T-helper 1 cell (primary cell): ENCODE results near the gene MTF2.
"Not testable (repeated sequence)": the region's sequence is repeated elsewhere in the genome, so short reads cannot be mapped to it uniquely, and the experiment has no call there.

Experiments
- DNase-seq, 5 donors: peaks; one replicate each; pipeline ENCODE4 v3.0.0-alpha.2; 2012 to 2020
- total RNA-seq, 4 donors: gene quantifications; one replicate each; lab custom pipeline; 2026; lab: John Stamatoyannopoulos, UW

Gene MTF2
- total RNA-seq, result 51.3 to 69.1 (median 62.7) reads per million in 4 donors

GRCh38 chr1:93078986-93079654 is at the start of gene MTF2:
Gene MTF2, plus strand, starts transcription at chr1:93079283. Its CDS starts 244 bp downstream, at chr1:93079527.
- DNase-seq, result peak; percentile 81 to 97 (median 86)

DNA sequence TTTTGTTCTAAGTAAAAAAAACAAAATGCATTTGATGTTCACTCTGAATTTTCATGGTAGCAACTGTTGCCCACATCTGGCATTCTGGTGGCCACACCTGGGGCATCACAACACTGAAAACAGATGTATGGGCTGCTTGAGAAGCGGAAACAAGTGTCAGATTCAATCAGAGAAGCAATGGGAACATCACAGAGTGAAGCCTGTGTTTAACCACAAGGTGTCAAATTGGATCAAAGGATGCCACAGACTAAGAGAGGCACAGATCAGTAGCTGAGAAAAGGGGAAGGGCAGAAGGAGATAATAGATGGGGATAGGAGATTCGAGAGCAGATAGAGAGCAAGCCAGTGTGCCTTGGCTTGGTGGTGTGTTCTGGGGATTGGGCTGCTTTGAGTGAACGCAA is 49.8 kb upstream of the MTF2 start:
- peak in 4 of 5 donors; percentile 15 to 46 (median 36) for DNase-seq

- not testable (repeated sequence) for DNase-seq
These were observed 48.9 kb upstream of the MTF2 start for GRCh38 chr1:93030191-93030590.

DNA sequence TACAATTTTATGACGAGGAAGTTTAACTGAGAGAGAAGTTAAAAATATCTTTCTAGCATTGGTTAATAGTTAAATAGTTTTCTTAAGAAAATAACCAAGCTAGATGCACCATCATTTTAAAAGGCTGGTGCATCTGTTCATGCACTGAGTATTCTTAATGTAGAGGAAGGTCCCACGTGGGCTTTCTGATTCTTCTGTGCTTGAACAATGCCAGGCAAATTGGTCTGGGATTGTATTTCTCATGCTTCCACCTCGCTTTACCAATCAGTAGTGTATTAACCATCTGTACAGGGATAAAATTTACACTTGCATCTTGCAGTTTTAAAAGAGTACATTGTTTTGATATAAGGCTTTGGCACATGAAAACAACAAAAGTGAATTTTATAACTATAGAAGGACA is 47.4 kb upstream of the MTF2 start:
- DNase-seq, result no peak

- peak in 1 of 5 donors; percentile 29 for DNase-seq
These were observed 46.1 kb upstream of the MTF2 start for GRCh38 chr1:93033029-93033428.

GRCh38 chr1:93033785-93034184 is 45.3 kb upstream of the MTF2 start:
- peak in 1 of 5 donors; percentile 38 for DNase-seq

GRCh38 chr1:93034397-93034796 is 44.7 kb upstream of the MTF2 start:
- DNase-seq, result no peak

- no peak for DNase-seq
These were observed 42.4 kb upstream of the MTF2 start for GRCh38 chr1:93036672-93037071.

DNA sequence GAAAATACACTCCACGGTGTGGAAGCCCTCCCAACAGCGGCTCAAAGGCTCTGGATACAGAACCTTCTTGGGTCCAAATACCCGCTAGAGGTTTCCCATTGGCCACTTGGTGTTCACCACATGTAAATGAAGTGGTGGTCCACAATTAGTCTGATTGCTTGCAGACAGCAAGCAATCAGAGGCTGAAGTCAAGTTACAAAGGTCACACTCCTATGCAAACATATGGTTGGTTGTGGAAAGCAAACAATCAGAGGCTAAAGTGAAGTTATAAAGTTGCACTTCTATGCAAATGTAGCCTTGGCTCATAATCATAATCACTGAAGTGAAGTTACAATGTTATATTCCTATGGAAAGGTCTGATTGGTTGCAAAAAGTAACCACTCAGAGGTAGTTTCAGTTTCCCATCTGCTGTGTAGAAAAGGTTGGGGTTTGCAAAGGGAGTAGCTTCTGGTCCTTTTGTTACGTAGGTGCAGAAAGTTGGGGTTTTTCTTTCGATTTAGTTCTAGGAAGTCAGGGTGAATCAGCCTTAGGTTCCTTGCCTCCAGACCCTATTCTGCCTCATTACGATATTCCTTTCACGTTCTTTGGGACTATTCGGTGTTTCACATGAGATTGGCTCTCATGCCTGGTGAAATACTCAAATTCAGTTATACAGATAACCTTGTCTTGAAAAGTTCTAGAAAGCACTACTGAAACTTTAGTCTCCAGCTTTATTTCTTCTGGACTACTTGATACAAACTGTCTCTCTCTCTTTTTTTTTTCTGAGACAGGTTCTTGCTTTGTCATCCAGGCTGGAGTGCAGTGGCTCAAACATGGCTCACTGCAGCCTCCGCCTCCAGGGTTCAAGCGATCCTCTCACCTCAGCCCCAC is 36.7 kb upstream of the MTF2 start:
- peak in 3 of 5 donors; percentile 28 to 90 (median 33) for DNase-seq

GRCh38 chr1:93043057-93043557 is 36.0 kb upstream of the MTF2 start:
- no peak for DNase-seq

DNA sequence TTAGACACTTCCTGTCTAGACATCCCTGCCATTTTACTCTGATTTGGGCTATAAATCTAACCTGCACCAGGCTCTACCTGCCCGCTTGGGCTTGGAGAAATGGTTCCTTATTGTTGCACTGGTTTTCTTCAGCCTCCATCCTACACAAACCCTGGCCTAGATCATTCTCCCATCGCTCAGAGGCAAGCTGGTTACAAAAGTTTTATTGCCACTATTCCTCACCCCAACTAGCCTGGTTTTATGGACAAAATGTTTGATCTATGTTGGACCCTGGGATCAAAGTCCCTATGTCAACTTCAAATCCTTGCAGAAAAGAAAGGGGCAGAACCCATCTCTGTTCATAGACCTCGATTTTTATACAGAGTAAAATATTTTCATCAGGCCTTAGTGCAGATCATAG is 31.5 kb upstream of the MTF2 start:
- no peak for DNase-seq

DNA sequence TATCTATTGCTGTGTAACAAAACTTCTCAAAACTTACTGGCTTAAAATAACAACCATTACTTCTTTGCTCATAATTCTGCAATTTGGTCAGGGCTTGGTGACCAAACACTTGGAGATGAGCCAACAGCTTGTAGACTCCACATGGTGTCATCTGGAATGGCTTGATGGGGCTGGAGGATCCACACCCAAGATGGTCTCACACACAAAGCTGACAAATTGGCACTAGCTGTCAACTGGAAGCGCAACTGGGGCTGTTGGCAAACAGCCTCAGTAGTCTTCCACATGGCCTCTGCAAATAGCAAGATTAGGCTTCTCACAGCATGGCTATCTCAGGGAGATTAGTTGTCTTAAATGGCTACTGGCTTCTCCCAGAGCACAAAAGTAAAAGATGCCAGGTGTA is 27.1 kb upstream of the MTF2 start:
- no peak for DNase-seq

- no peak for DNase-seq
These were observed 22.9 kb upstream of the MTF2 start for GRCh38 chr1:93056214-93056613.

- no peak for DNase-seq
These were observed 22.4 kb upstream of the MTF2 start for GRCh38 chr1:93056649-93057048.

GRCh38 chr1:93061895-93062792 is 16.9 kb upstream of the MTF2 start:
- DNase-seq, result peak in 3 of 5 donors; percentile 33 to 51 (median 41)

GRCh38 chr1:93076268-93076667 is 2.8 kb upstream of the MTF2 start:
- DNase-seq, result no peak

DNA sequence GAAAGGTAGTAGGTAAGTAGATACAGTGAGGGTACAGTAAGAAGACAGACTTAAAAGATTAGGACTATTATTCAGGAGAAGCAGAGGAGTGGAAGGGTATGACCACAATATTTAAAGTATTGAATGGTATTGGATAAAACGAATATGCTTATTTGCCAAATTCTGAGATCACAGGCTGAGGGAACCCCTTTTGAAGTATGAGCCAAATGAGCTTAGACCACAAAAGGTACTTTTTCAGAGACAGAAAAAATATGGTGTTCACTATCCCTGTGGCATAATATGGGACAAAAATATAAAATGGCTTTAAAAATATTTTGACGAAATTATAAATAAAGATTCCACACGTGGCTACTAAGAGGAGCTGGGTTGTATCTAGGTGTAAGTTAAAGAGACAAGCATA is 880 bp upstream of the MTF2 start:
- no peak for DNase-seq

GRCh38 chr1:93078638-93078985 is 471 bp upstream of the MTF2 start:
- DNase-seq, result no peak

DNA sequence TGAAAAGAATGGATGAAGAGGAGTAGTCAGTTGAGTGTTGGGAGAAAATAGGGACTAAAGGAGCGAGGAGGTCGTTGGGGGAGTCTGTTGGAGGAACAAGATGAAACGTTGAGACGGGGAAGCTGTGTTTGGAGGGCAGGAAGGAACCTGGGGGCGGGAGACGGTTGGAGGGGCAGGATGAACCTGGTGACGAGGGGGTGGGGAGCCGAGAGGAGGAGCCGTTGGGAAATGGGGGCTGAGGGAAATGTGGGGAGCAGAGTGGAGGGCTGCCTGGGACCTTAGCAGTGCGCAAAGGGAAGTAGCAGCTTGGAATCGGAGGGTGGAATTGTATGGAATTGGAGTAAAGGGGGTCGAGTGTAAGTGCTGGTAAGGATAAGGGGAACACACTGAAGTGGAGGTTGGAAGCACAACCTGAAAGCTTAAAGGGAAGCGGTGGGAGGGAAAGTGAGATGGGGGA is 630 bp downstream of the MTF2 start:
- DNase-seq, result peak in 4 of 5 donors; percentile 9 to 14 (median 12)

GRCh38 chr1:93080179-93080823 is 1.2 kb downstream of the MTF2 start:
- peak in 2 of 5 donors; percentile 3 to 70 for DNase-seq

- no peak for DNase-seq
These were observed 2.6 kb downstream of the MTF2 start for GRCh38 chr1:93081716-93082115.

DNA sequence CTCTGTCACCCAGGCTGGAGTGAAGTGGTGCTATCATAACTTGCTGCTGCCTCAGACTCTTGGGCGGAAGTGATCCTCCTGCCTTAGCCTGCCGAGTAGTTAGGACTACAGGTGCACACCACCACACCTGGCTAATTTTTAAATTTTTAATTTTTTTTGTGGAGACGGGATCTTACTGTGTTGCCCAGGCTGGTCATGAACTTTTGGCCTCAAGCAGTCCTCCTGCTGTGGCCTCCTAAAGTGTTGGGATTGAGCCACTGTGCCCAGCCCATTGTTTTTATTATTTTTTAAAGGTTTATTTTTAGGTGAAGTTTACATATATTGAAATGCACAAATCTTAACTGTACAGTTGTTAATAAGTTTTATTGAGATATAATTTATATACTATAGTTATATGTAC is 3.2 kb downstream of the MTF2 start:
- DNase-seq, result no peak
